Astrocyte (in vitro differentiated cells and primary cell): ENCODE measurements around the gene CEACAM21.

Experiments
- CTCF ChIP-seq: IDR thresholded peaks from 2 replicates; pipeline ENCODE4 v1.5.1; 2011; ENCODE audit warnings: low read depth, mild to moderate bottlenecking, inconsistent platforms, low read length, moderate library complexity; ENCODE audit not compliant: insufficient read depth
- EZH2 ChIP-seq: IDR thresholded peaks from 2 replicates; pipeline ENCODE4 v1.6.1; 2012; ENCODE audit warnings: mild to moderate bottlenecking, low read length, inconsistent platforms; ENCODE audit not compliant: insufficient read depth

GRCh38 chr19:41607668-41608067 lies 31.7 kb downstream of the CEACAM21 start:
- TF ChIP-seq CTCF (no peak), EZH2 (no peak)
